Glutamatergic neuron (in vitro differentiated cells): ENCODE results near the gene PLCL2. TPM values are rescaled to one million over a fixed set of nuclear protein-coding genes. Genes with fewer than 3 reads are reported as not detected.

ENCODE experiments used
- DNase-seq: peaks from one replicate; pipeline ENCODE4 v3.0.0; 2022
- H3K27ac Mint-ChIP-seq: one replicate; pipeline ENCODE4 v1.8.0; 2020; ENCODE audit warnings: mild to moderate bottlenecking, mixed read lengths, inconsistent platforms; ENCODE audit not compliant: unreplicated experiment
- H3K27me3 Mint-ChIP-seq: one replicate; pipeline ENCODE4 v1.8.0; 2020; ENCODE audit warnings: mild to moderate bottlenecking, moderate library complexity, mixed read lengths, inconsistent platforms; ENCODE audit not compliant: unreplicated experiment
- H3K36me3 Mint-ChIP-seq: one replicate; pipeline ENCODE4 v1.8.0; 2020; ENCODE audit warnings: mild to moderate bottlenecking, mixed read lengths, inconsistent platforms; ENCODE audit not compliant: unreplicated experiment
- H3K4me1 Mint-ChIP-seq: one replicate; pipeline ENCODE4 v1.8.0; 2020; ENCODE audit warnings: mild to moderate bottlenecking, low read depth, mixed read lengths, inconsistent platforms; ENCODE audit not compliant: unreplicated experiment
- H3K4me3 Mint-ChIP-seq: one replicate; pipeline ENCODE4 v1.8.0; 2020; ENCODE audit warnings: mild to moderate bottlenecking, mixed read lengths, inconsistent platforms; ENCODE audit not compliant: unreplicated experiment
- H3K9me3 Mint-ChIP-seq: one replicate; pipeline ENCODE4 v1.8.0; 2020; ENCODE audit warnings: mild to moderate bottlenecking, moderate library complexity, mixed read lengths, inconsistent platforms; ENCODE audit not compliant: unreplicated experiment
- total RNA-seq: library from RNA; stranded (reverse); fragmentation: NEBNext Ultra II Directional; extraction: Animal tissue kit (Norgen Biotek cat#: 25700); gene quantifications from one replicate; pipeline ENCODE4 v1.2.1, GENCODE V29; 2021; ENCODE audit not compliant: unreplicated experiment
- TF ChIP-seq, protein P1 (sequence below): fragments of 200-600 bp; sonication (generic); IDR thresholded peaks from one replicate; pipeline ENCODE4 v1.5.0; 2021; ENCODE audit not compliant: partially characterized antibody, unreplicated experiment

The PLCL2 gene
- total RNA-seq, 1 donor from 2014 or later = 71.1 TPM

DNA sequence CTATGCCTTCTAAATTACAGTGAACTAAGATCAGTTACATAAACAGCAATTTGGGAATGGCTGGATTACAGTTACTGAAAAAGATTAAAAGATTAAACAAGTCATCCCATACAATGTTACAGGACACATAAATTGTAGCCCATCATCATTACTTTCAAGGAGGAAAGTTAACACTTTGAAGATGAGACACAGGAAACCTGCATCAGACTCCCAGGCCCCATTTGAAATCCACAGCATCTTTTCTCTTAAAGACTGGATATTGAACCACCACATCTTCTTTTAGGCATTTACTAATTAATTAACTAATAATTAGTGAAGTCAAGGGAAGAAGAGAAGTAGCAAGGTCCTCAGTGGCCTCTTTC lies 170.2 kb downstream of the PLCL2 start:
- Mint-ChIP-seq H3K27me3 (no peaks in the 10 kb centered on the region), H3K27ac (no peak overlapping the region), H3K36me3 (peaks cover 3% of the 10 kb centered on the region), H3K9me3 (peaks cover 1% of the 10 kb centered on the region), H3K4me1 (peaks cover 13% of the 10 kb centered on the region), H3K4me3 (no peak overlapping the region)
- DNase-seq = no peak
- TF ChIP-seq, protein P1, sequence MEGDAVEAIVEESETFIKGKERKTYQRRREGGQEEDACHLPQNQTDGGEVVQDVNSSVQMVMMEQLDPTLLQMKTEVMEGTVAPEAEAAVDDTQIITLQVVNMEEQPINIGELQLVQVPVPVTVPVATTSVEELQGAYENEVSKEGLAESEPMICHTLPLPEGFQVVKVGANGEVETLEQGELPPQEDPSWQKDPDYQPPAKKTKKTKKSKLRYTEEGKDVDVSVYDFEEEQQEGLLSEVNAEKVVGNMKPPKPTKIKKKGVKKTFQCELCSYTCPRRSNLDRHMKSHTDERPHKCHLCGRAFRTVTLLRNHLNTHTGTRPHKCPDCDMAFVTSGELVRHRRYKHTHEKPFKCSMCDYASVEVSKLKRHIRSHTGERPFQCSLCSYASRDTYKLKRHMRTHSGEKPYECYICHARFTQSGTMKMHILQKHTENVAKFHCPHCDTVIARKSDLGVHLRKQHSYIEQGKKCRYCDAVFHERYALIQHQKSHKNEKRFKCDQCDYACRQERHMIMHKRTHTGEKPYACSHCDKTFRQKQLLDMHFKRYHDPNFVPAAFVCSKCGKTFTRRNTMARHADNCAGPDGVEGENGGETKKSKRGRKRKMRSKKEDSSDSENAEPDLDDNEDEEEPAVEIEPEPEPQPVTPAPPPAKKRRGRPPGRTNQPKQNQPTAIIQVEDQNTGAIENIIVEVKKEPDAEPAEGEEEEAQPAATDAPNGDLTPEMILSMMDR = no peak

- H3K27me3 Mint-ChIP-seq = no peaks in the 10 kb centered on the region
- H3K4me1 Mint-ChIP-seq = peaks cover 13% of the 10 kb centered on the region
- TF ChIP-seq, protein P1 = no peak
- DNase-seq = no peak
- H3K4me3 Mint-ChIP-seq = peak overlapping the region; percentile 30
- peaks cover 3% of the 10 kb centered on the region for H3K36me3 Mint-ChIP-seq
- peaks cover 1% of the 10 kb centered on the region for H3K9me3 Mint-ChIP-seq
- H3K27ac Mint-ChIP-seq = peak overlapping the region; percentile 60
These were observed 170.9 kb downstream of the PLCL2 start for GRCh38 chr3:17055374-17056276.

GRCh38 chr3:17057321-17057720 lies 172.6 kb downstream of the PLCL2 start:
- H3K27ac Mint-ChIP-seq = no peak overlapping the region
- peaks cover 13% of the 10 kb centered on the region for H3K4me1 Mint-ChIP-seq
- peaks cover 1% of the 10 kb centered on the region for H3K9me3 Mint-ChIP-seq
- no peak overlapping the region for H3K4me3 Mint-ChIP-seq
- H3K27me3 Mint-ChIP-seq = no peaks in the 10 kb centered on the region
- peaks cover 3% of the 10 kb centered on the region for H3K36me3 Mint-ChIP-seq
- no peak for DNase-seq
- TF ChIP-seq, protein P1 = no peak

- Mint-ChIP-seq H3K27me3 (no peaks in the 10 kb centered on the region), H3K4me1 (peaks cover 10% of the 10 kb centered on the region), H3K36me3 (no peaks in the 10 kb centered on the region), H3K9me3 (no peaks in the 10 kb centered on the region), H3K27ac (no peak overlapping the region), H3K4me3 (no peak overlapping the region)
- DNase-seq = no peak
- TF ChIP-seq, protein P1 = no peak
These were observed 175.3 kb downstream of the PLCL2 start for GRCh38 chr3:17059989-17060550.

DNA sequence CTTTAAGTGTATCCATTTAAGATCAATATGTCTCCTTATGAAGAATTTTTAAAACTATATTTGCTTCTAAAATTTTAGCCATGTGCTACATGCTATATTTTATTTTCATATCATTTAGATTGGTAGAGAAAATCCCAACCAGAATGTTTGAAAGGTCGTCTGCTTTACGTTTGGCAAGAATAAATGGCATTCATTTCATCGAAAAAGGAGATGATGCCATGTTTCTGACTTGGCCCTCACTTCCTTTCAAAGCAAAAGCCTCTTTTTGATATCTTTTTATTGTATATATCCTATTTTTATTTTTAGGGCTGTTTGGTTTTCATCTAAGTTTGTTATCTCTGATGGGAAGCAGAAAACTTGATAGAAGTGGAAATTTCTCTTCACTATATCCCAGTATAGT lies 176.2 kb downstream of the PLCL2 start:
- Mint-ChIP-seq H3K27me3 (no peaks in the 10 kb centered on the region), H3K9me3 (peaks cover 1% of the 10 kb centered on the region), H3K4me3 (no peak overlapping the region), H3K27ac (no peak overlapping the region), H3K36me3 (peaks cover 5% of the 10 kb centered on the region), H3K4me1 (peaks cover under 1% of the 10 kb centered on the region)
- DNase-seq = no peak
- TF ChIP-seq, protein P1 = no peak
